Kidney capillary endothelial cell (primary cell): Measurements from ENCODE around the gene MBP.

Experiments used
- DNase-seq: peaks from one replicate; pipeline ENCODE4 v3.0.0-alpha.2; 2018; ENCODE audit warnings: low spot score

MBP gene

GRCh38 chr18:77100751-77101355 is 31.7 kb downstream of the MBP start:
- no peak for DNase-seq

GRCh38 chr18:77099485-77100370 is 32.9 kb downstream of the MBP start:
- no peak for DNase-seq

DNA sequence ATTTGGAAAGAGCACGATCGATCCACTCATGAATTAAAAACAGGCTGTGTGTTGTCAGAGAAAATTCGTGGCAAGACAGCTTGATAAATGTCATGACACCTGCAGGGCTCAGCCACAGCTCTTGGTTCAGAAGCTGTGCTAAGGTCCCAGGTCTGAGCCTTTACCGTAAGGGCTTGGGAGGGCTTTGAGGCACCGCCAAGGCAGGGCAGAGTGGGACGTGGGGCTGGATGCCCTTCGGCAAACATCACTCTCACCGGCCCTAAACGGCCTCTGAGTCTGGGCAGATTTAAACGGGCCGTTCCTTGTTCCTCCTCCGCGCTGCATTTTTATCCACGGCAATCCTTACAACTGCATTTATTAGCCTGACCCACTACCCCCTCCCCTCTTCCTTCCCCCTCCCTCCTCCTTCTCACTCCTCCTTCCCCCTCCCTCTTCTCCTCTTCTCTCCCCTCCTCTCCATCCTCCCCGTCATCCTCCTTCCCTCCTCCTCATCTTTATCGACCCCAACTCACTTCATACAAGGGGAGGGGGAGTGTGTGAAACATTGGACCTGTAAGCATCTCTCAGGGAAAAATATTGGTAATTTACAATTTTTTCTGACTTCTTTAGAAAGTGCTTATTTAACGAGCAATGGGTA is 33.9 kb downstream of the MBP start:
- DNase-seq: no peak

DNA sequence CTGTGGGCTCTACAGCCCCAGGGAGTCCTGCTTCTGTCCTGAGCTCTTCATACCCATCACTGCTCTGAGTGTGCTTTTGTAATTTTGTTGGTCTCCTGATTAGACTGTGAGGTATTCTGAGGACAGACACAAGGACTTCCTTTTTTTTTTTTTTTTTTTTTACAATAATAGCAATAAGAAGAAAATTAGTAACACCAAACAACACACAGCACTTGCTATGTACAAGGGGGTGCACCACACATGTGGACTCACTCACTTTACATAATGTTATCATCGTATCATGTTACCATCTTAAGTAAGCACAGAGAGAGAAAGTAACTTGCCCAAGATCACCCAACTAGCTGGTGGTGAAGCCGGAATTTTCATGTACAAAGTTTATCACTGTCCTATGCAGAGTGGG is 34.6 kb downstream of the MBP start:
- no peak for DNase-seq

DNA sequence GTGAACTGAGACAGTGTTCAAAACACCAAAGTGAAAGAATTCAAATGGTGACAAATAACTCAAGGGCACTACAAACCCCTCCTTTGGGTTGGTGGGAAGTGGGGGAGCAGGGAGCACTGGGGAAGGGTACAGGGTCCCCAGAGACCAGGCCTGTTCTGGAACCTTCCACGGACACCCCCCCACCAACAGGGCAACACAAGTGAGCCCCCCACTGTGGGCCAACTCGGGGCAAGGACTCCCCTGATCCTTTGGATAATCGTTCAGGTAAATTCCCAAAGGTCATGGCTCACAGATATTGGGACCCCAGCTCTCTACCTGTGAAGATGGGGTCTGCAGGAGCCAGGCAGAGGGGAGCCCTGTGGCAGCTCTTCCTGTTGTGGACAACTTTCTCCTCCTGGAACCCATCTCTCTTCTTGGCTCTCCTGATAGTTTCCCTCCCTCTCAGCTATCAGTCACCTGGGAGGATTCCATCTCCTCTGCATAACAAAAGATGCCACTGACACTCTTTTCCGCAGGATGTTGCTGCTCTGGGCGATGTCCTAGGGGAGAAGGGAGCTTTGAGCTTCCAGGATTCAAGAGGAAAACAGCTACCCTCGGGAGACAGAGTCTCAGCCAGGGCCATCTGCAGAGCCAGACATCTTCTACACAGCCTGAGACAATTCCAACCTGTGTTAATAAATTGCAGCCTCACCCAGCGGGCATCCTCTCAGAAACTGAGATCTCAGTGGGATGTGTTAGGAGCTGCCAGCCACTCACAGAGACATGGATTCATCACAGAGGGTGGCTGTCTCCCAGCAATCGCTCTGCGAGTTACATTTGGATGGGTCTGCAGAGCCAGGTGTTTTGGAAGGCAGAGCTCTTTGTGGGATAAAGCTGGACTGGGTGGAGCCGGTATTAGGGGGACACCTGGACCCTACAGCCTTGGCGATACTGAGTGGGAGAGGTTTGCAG is 35.4 kb downstream of the MBP start:
- no peak for DNase-seq

DNA sequence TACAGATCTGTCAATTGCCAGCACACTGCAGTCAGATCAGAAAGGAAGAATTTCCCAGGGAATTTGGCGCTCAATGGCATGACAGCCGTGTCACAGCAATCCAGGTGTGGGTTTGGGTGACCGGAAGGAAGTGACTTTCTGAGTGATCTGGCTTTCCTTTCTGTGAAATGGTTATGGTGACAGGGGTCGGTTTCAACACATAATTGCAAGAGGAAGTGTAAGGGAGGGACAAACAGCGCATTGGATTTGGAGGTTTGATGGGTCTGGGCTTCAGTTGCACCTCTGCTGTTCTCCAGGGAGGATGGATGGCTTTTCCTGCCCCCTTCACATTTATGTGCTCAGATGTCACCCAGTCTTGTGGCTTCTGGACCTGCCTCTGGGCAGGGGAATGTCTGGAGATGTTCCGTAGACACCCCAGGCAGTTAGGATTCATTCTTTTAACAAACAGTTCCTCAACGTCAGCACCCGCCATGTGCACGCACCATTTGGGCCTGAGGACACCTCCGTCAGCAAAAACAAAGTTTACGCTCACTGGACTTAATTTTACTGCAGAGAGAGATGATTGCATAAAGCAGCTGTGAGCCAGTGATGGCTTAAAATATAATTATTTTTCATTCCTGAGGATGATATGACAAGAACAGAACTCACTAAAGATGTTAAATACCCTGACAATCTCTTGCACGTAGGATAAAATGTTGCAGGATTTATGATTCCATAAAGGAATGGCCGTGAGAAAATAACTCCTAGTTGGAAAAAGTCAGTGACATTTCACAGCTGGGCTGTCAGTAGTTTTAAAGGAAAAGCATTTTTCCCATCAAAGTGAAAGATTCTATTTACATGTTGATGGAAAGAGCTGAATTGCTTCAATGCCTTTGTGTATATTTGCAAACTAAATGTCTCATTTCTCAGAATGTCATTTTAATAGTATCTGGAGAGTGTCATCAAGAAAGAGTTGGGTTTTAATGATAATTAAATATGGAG is 36.9 kb downstream of the MBP start:
- DNase-seq: no peak

- no peak for DNase-seq
Measured at GRCh38 chr18:77093586-77093985, 39.0 kb downstream of the MBP start.

DNA sequence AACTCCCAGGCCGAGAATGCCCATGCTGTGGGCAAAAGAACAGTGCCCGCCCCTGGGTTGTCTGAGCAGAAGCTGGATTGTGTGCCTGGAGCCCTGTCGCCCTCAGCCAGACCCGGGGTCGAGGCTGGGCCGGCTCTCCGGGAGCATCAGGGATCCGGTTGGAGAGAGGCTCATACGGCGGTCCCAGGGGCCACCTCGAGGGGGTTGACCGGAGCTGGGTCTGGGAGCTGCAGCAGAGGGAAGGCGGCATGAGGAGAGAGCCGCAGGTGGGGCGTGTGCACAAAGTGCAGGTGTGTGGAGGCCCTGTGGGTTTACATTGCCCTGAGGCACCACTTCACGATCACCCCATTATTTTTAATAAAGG is 39.5 kb downstream of the MBP start:
- no peak for DNase-seq

GRCh38 chr18:77092104-77093066 is 40.2 kb downstream of the MBP start:
- DNase-seq: no peak

DNA sequence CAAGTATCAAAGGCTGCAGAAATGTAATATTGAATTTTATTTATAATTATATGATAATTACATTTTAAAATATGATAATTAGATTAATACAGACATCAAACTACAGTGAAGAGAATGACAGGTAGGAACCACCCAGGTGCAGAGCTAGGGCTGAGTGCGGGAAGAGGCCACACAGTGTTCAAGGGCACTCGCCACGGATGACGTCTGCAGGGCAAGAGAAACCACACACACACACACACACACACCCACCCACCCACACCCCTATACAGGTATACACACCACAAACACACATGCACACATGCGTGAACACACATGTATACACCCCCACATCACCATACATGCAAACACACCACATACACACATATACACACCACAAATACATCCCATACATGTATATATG is 41.2 kb downstream of the MBP start:
- no peak for DNase-seq

GRCh38 chr18:77090546-77091174 is 41.9 kb downstream of the MBP start:
- no peak for DNase-seq

- DNase-seq: no peak
Measured at GRCh38 chr18:77089723-77090285, 42.8 kb downstream of the MBP start.

DNA sequence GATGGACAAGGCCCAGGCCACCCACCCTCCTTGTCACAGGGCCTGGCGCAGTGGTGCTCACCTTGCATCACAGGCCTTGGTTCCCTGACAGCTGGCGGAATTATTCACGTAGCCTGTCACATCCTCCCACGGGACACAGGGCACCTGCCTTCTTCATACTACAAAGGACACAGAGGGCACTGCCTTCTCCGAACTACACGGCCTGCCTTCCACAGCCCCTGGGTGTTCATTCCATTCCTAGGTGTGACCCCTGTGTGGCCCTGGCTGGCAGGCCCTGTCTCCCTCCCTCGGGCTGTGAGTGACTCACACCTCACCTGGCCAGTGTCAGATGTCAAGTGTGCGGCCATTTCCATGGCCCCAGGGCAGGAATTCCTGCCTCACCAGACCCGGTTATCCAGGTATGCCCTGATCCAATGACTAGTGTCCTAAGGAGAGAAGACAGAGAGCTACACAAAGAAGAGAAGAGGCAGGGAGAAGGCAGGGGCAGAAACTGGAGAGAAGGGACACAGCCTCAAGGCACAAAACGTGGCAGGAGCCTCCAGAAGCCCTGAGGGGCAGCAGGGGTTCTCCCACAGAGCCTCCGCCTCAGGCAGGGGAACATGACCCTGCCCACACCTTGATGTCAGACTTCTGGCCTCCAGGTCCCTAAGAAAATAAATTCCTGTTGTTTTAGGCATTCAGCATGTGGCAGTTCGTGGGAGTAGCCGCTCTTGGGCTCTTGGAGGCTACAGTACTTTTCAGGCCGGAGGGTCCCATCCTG is 43.4 kb downstream of the MBP start:
- no peak for DNase-seq

GRCh38 chr18:77087393-77088141 is 45.0 kb downstream of the MBP start:
- no peak for DNase-seq

DNA sequence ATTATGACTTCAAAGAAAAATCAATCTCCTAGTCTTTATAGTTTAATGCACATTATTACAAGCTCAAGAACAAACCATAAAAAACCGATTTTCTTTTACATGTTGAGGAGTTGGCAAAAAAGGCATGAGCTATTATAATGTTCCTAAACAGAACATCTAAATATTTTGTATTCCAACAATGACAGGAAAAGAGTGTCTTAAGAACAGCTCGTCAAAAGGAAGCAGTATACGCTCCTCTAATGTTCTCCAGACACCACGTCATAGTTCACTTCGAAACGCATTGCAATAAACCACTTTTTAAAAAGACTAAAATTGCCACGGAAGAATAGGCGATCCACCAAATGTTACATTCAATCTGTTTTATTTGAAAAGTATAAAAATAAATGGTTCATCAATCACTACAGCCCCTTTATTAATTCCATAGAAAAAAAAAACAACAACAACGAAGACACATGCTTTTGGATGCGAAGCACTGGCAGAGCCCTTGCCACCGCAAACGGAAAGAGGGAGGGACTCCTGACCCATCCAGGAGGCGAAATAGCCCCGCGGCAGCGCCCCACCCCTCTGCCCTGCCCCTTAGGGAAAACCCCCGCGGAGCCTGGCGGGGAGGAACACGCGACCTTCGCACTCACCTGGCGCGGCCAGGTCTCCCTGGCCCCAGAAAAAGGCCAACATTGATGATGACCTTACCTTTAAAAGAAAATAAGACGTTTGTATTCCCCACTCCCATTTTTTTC is 45.8 kb downstream of the MBP start:
- DNase-seq: no peak

- DNase-seq: no peak
Measured at GRCh38 chr18:77086034-77086433, 46.5 kb downstream of the MBP start.

- no peak for DNase-seq
Measured at GRCh38 chr18:77084688-77085035, 47.9 kb downstream of the MBP start.
